ENCODE results near the gene RWDD1. TPM values are rescaled to one million over a fixed set of nuclear protein-coding genes. Genes with fewer than 3 reads are reported as not detected.

RWDD1 gene
- total and polyA plus RNA-seq, 10 donors, result 25.8 to 57.5 (median 34.1) TPM

- H3K27me3 ChIP-seq (replicated peaks in 1 of 7), result no peaks in the 10 kb centered on the region
- WGBS, 5 donors, result 74 to 93% (median 87%) methylated on average over 5 of the region's 5 CpGs
- no peaks in the 10 kb centered on the region for H3K36me3 ChIP-seq
- peaks cover 0 to 9% (median 5%) of the 10 kb centered on the region in 6 donors for H3K4me1 ChIP-seq
- TF ChIP-seq, protein P1, sequence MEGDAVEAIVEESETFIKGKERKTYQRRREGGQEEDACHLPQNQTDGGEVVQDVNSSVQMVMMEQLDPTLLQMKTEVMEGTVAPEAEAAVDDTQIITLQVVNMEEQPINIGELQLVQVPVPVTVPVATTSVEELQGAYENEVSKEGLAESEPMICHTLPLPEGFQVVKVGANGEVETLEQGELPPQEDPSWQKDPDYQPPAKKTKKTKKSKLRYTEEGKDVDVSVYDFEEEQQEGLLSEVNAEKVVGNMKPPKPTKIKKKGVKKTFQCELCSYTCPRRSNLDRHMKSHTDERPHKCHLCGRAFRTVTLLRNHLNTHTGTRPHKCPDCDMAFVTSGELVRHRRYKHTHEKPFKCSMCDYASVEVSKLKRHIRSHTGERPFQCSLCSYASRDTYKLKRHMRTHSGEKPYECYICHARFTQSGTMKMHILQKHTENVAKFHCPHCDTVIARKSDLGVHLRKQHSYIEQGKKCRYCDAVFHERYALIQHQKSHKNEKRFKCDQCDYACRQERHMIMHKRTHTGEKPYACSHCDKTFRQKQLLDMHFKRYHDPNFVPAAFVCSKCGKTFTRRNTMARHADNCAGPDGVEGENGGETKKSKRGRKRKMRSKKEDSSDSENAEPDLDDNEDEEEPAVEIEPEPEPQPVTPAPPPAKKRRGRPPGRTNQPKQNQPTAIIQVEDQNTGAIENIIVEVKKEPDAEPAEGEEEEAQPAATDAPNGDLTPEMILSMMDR (IDR thresholded peaks at IDR 0.05 in 8 of 11, conservative IDR thresholded peaks at IDR 0.05 in 3 of 11), result no peak
- TF ChIP-seq POLR2A (IDR thresholded peaks at IDR 0.05) (no peak), POLR2AphosphoS5 (IDR thresholded peaks at IDR 0.05) (no peak)
- intact Hi-C loops (cut with DNase I; ENCODE audit: low total_unique reads), result no loop called here
- H3K27ac ChIP-seq, result no peak overlapping the region
- H3K9me3 ChIP-seq, result no peaks in the 10 kb centered on the region
- DNase-seq, result no peak
- H3K4me3 ChIP-seq, result no peak overlapping the region
These were observed 14.4 kb upstream of the RWDD1 start for GRCh38 chr6:116556814-116557415.

DNA sequence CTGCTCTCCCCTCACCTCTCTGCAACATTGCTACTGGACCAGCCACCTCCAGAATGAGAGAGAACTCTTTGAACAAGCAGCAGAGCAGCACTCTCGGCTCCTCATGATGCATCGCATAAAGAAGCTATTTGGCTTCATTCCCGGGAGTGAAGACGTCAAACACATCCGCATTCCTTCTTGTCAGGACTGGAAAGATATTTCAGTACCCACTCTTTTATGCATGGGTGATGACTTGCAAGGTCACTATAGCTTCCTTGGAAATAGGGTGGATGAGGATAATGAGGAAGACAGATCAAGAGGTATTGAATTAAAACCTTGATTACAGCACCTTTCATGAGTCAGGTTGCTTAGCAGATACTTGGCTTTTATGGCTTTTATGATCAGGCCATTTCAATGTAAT, 13.4 kb upstream of the RWDD1 start:
- peaks cover 0 to 9% (median 5%) of the 10 kb centered on the region in 6 donors for H3K4me1 ChIP-seq
- H3K36me3 ChIP-seq, result no peaks in the 10 kb centered on the region
- TF ChIP-seq POLR2AphosphoS5 (IDR thresholded peaks at IDR 0.05), result peak in 1 of 3 donors; percentile 29
- TF ChIP-seq, protein P1 (IDR thresholded peaks at IDR 0.05 in 8 of 11, conservative IDR thresholded peaks at IDR 0.05 in 3 of 11), result no peak
- H3K9me3 ChIP-seq, result no peaks in the 10 kb centered on the region
- intact Hi-C loops (cut with DNase I; ENCODE audit: low total_unique reads), result no loop called here
- 60 to 79% (median 77%) methylated on average over 5 of the region's 5 CpGs for WGBS, 5 donors
- DNase-seq, result no peak
- H3K27ac ChIP-seq, result peak overlapping the region in 1 of 8 donors; percentile 6
- peaks cover 0 to 4% (median 0%) of the 10 kb centered on the region in 7 donors for H3K27me3 ChIP-seq (replicated peaks in 1 of 7)
- H3K4me3 ChIP-seq, result no peak overlapping the region

DNA sequence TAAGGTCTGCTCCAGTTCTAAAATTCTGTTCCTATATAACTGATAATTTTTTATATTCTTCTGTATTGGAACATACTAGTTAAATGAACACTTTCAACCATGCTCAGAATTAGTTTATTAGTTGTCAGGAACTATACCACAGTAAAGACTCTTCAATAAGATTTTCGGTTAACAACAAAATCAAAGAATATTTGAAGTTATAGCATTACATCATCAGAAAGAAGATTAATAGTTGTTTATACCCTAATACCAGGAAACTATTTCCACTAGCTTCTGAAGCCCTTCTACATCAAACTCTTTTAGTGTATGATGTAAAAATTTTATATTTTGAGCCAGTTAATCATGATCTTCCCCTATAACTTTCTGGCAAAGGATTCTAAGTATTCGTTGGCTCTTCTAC, 11.2 kb upstream of the RWDD1 start:
- Histone ChIP-seq H3K9me3 (no peaks in the 10 kb centered on the region), H3K27me3 (replicated peaks in 1 of 7) (peaks cover 0 to 15% (median 0%) of the 10 kb centered on the region in 7 donors), H3K27ac (no peak overlapping the region), H3K4me3 (no peak overlapping the region), H3K4me1 (peaks cover 0 to 12% (median 5%) of the 10 kb centered on the region in 6 donors), H3K36me3 (no peaks in the 10 kb centered on the region)
- 77 to 97% (median 88%) methylated on average over 2 of the region's 2 CpGs for WGBS, 5 donors
- intact Hi-C loops (cut with DNase I; ENCODE audit: low total_unique reads), result no loop called here
- no peak for TF ChIP-seq POLR2AphosphoS5 (IDR thresholded peaks at IDR 0.05)
- TF ChIP-seq, protein P1 (IDR thresholded peaks at IDR 0.05 in 8 of 11, conservative IDR thresholded peaks at IDR 0.05 in 3 of 11), result no peak
- DNase-seq, result no peak

GRCh38 chr6:116561377-116562018, 9.8 kb upstream of the RWDD1 start:
- Histone ChIP-seq H3K4me1 (peaks cover 0 to 12% (median 5%) of the 10 kb centered on the region in 6 donors), H3K9me3 (no peaks in the 10 kb centered on the region), H3K36me3 (no peaks in the 10 kb centered on the region), H3K27ac (no peak overlapping the region), H3K4me3 (peak overlapping the region in 1 of 8 donors; percentile 40), H3K27me3 (replicated peaks in 1 of 7) (peaks cover 0 to 20% (median 0%) of the 10 kb centered on the region in 7 donors)
- TF ChIP-seq POLR2A (IDR thresholded peaks at IDR 0.05) (no peak), POLR2AphosphoS5 (IDR thresholded peaks at IDR 0.05) (no peak)
- TF ChIP-seq, protein P1 (IDR thresholded peaks at IDR 0.05 in 8 of 11, conservative IDR thresholded peaks at IDR 0.05 in 3 of 11), result peak; percentile 78 to 96 (median 93)
- peak; percentile 80 for DNase-seq
- intact Hi-C loops (cut with DNase I; ENCODE audit: low total_unique reads), result no loop called here
- 49 to 55% (median 55%) methylated on average over 9 of the region's 9 CpGs for WGBS, 5 donors
